ENCODE results near the gene MORN4. TPM values are rescaled to one million over a fixed set of nuclear protein-coding genes. Genes with fewer than 3 reads are reported as not detected.
A peak's percentile ranks its signal among the peaks of the same experiment; 100 is the strongest.

Gene MORN4
- total RNA-seq, 1 donor, result 5.6 TPM

GRCh38 chr10:97587183-97587582 is 46.1 kb downstream of the MORN4 start:
- no peak overlapping the region for H3K4me3 ChIP-seq (ENCODE audit: low read depth, low read length)
- TF ChIP-seq CTCF (IDR thresholded peaks at IDR 0.05; ENCODE audit: insufficient read depth, low read depth, low read length), result no peak
- DNase-seq (ENCODE audit: low read depth), result no peak

GRCh38 chr10:97585439-97585811 is 47.9 kb downstream of the MORN4 start:
- H3K4me3 ChIP-seq (ENCODE audit: low read depth, low read length), result no peak overlapping the region
- TF ChIP-seq CTCF (IDR thresholded peaks at IDR 0.05; ENCODE audit: insufficient read depth, low read depth, low read length), result no peak
- no peak for DNase-seq (ENCODE audit: low read depth)

- no peak overlapping the region for H3K4me3 ChIP-seq (ENCODE audit: low read depth, low read length)
- no peak for DNase-seq (ENCODE audit: low read depth)
- no peak for TF ChIP-seq CTCF (IDR thresholded peaks at IDR 0.05; ENCODE audit: insufficient read depth, low read depth, low read length)
Measured at GRCh38 chr10:97584798-97585438, 48.4 kb downstream of the MORN4 start.

GRCh38 chr10:97584060-97584797 is 49.1 kb downstream of the MORN4 start, which contains the start of gene HOGA1:
Gene HOGA1 (plus strand): TSS chr10:97584389. CDS start chr10:97584704, 315 bp downstream.
- no peak within 1 kb of the TSS for H3K4me3 ChIP-seq (ENCODE audit: low read depth, low read length)
- no peak for TF ChIP-seq CTCF (IDR thresholded peaks at IDR 0.05; ENCODE audit: insufficient read depth, low read depth, low read length)
- DNase-seq (ENCODE audit: low read depth), result peak; percentile 41

- no peak overlapping the region for H3K4me3 ChIP-seq (ENCODE audit: low read depth, low read length)
- no peak for DNase-seq (ENCODE audit: low read depth)
- no peak for TF ChIP-seq CTCF (IDR thresholded peaks at IDR 0.05; ENCODE audit: insufficient read depth, low read depth, low read length)
Measured at GRCh38 chr10:97583476-97583875, 49.8 kb downstream of the MORN4 start.

GRCh38 chr10:97582169-97582568 is 51.1 kb downstream of the MORN4 start:
- no peak for TF ChIP-seq CTCF (IDR thresholded peaks at IDR 0.05; ENCODE audit: insufficient read depth, low read depth, low read length)
- no peak overlapping the region for H3K4me3 ChIP-seq (ENCODE audit: low read depth, low read length)
- no peak for DNase-seq (ENCODE audit: low read depth)
